Cardiac fibroblast (primary cell): ENCODE data around the gene IFIT1.
"Not testable (repeated sequence)": the region's sequence is repeated elsewhere in the genome, so short reads cannot be mapped to it uniquely, and the experiment has no call there.

Experiments used
- DNase-seq, 2 donors: peaks; one replicate each; pipeline versions ENCODE4 v3.0.0 to v3.0.0-alpha.2; 2010; ENCODE audit warnings: low read depth in 2 of 2
- H3K4me3 ChIP-seq, 2 donors: replicated peaks in 1 of 2; 1 replicate in 1 of 2; 2 replicates in 1 of 2; pipeline ENCODE4 v1.5.1; 2011; ENCODE audit warnings: low read depth in 2 of 2, low read length in 2 of 2, mild to moderate bottlenecking in 2 of 2, moderate library complexity in 1 of 2
- TF ChIP-seq, protein P1 (sequence below): IDR thresholded peaks from one replicate; pipeline ENCODE4 v1.5.1; 2011; ENCODE audit warnings: low read depth, mild to moderate bottlenecking, low read length, inconsistent platforms

IFIT1 gene

DNA sequence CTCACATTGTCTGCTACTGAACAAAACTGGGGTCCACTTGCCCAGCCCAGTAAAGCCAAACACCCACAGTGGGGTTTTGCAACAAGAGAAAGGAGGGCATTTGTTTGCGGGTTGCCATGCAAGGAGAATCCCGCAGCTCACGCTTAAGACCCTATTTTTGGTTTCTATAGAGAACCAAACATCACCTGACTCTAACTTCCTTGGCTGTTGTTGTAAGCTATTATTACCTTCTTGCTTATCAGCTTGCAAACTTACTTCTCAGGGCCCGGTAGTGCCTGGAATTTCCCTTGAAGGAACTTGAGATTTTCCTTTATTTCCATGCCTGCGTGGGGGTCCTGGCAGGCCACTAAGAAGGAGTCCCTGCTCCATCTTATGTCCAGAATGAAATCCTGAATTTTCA lies 43.9 kb upstream of the IFIT1 start:
- DNase-seq: no peak
- TF ChIP-seq, protein P1, sequence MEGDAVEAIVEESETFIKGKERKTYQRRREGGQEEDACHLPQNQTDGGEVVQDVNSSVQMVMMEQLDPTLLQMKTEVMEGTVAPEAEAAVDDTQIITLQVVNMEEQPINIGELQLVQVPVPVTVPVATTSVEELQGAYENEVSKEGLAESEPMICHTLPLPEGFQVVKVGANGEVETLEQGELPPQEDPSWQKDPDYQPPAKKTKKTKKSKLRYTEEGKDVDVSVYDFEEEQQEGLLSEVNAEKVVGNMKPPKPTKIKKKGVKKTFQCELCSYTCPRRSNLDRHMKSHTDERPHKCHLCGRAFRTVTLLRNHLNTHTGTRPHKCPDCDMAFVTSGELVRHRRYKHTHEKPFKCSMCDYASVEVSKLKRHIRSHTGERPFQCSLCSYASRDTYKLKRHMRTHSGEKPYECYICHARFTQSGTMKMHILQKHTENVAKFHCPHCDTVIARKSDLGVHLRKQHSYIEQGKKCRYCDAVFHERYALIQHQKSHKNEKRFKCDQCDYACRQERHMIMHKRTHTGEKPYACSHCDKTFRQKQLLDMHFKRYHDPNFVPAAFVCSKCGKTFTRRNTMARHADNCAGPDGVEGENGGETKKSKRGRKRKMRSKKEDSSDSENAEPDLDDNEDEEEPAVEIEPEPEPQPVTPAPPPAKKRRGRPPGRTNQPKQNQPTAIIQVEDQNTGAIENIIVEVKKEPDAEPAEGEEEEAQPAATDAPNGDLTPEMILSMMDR: no peak
- no peak overlapping the region for H3K4me3 ChIP-seq

DNA sequence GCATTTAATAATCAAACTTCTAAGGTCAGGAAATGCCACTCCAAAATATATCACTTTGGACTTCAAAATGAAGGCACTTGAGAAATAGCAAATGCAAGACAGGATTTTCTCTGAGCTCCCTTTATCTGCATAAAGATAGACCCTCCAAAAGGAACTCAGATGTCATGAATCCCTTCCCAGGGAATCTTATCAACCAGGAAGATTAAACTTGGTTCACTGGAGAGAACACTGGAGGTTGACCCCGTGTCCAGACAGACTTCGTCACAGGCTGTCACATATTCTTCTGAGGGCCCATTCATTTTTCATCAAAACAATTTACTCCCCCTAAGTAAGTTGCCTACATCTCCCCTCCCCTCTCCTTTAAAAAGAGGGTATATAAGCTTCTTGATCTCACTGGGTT lies 43.4 kb upstream of the IFIT1 start:
- no peak for DNase-seq
- H3K4me3 ChIP-seq: no peak overlapping the region
- TF ChIP-seq, protein P1: no peak

DNA sequence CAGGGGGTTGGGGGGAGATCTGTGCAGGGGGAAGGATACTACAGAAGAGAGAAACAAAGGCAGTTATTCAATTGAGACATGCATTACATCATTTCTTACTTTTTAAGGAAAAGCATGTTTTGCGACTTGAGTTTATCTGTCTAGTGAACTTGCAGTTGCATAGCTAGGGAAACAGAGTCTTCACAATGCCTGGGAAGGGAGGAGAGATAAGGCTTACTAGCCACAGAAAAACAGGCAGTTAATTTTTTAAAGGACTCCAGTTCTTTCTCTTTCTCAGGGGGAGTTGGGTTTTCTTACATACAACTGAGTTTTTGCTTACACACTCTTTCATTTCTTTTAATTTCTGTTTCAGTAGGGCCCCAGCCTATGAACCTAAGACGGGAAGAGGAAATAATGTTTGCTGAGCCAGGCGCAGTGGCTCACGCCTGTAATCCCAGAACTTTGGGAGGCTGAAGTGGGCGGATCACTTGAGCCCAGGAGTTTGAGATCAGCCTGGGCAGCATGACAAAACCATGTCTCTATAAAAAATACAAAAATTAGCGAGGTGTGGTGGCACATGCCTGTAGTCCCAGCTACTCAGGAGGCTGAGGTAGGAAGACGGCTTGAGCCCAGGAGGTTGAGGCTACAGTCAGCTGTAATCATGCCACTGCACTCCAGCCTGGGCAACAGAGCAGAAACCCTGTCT lies 41.6 kb upstream of the IFIT1 start:
- DNase-seq: peak; percentile 32 to 66
- not testable (repeated sequence) for H3K4me3 ChIP-seq

DNA sequence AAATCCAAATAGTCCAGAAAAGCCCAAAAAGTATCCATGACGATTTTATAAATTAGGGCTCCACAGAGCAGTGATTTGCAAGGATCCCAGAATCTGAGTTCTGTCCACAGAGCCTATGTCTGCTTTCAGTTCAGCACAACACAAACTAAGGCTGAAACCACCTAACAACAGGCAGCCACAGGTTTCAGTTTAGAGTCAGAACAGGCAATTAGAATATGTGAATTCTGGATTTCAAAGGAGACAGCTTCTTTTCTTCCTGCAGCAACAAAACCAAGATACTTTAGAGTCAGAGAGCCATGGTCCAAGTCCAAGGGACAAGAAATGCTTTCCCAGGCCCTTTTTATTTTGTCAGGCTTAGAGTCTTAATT lies 41.0 kb upstream of the IFIT1 start:
- DNase-seq: peak in 1 of 2 donors; percentile 40
- no peak overlapping the region for H3K4me3 ChIP-seq
- TF ChIP-seq, protein P1: no peak

DNA sequence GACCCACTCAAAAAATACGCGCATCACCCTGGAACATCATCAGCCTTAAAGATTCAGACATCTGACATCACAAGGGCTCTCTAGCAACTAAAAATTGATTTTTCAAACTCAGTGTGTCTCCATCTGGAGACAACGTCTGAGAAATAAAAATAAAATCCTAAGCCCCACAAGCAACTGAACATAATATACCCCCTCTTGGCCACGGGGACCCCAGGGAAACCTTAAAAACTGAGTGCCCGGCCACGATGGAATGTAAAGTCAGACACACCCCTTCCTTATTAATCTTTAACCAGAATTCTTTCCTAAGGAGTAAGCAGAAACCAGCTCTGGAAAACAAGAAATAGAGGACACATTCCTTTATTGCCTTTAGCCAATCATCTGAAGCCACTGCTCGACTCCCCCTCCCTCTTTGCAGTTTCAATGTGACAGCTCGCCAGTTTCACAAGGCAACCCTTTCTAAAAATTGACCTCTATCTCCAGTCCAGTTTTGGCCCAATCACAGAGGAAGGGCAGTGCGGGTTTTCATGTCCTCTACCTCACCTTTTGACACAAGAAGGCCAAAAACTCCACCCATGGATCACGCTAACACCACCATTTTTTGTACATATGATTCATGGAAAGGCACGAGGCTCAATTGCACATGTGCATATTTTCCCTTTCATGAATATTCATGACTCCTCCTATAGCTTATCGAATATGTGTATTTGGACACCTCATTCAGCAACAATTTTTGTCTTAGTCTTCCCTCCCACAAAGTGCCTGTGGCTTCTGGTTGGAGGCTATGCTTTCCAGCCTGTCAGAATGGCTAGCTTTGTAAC lies 40.4 kb upstream of the IFIT1 start:
- peak overlapping the region in 1 of 2 donors; percentile 5 for H3K4me3 ChIP-seq
- TF ChIP-seq, protein P1: no peak
- DNase-seq: peak; percentile 98

DNA sequence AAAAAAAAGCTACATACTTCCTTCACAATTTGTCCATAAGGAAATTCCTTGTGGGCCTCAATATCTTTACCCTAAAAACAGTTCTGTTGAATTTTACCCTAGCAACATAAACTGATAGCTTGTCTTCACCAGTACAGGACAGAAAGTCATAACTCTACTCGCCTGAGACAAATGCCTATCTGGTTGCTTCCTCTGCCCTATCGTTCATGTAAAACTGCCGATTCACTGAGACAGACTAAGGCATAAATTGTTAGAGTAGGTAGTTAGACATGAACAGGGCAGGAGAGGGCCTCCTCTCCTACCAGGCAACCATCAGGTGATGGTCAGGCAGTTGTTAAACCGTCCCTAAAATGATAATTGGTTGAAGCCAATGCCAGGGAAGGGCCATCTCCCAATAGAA lies 39.6 kb upstream of the IFIT1 start:
- no peak overlapping the region for H3K4me3 ChIP-seq
- TF ChIP-seq, protein P1: no peak
- DNase-seq: peak in 1 of 2 donors; percentile 23

DNA sequence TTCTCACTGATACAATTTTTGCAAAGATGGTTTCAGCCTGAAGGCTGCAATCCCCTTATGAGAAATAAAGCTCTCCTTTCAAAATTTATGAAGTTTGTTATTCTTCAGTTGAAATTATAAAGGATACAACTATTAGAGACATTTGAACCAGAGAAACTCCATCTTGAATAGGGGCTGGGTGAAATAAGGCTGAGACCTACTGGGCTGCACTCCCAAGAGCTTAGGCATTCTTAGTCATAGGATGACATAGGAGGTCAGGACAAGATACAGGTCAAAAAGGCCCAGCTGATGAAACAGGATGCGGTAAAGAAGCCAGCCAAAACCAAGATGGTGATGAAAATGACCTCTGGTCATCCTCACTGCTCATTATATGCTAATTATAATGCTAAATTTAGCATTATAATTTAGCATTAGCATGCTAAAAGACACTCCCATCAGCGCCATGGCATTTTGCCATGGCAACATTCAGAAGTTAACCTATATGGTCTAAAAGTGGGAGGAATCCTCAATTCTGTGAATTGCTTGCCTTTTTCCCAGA lies 37.0 kb upstream of the IFIT1 start:
- DNase-seq: peak; percentile 45 to 85
- TF ChIP-seq, protein P1: no peak
- no peak overlapping the region for H3K4me3 ChIP-seq
